ENCODE results near the gene TGM2.

TGM2 gene

DNA sequence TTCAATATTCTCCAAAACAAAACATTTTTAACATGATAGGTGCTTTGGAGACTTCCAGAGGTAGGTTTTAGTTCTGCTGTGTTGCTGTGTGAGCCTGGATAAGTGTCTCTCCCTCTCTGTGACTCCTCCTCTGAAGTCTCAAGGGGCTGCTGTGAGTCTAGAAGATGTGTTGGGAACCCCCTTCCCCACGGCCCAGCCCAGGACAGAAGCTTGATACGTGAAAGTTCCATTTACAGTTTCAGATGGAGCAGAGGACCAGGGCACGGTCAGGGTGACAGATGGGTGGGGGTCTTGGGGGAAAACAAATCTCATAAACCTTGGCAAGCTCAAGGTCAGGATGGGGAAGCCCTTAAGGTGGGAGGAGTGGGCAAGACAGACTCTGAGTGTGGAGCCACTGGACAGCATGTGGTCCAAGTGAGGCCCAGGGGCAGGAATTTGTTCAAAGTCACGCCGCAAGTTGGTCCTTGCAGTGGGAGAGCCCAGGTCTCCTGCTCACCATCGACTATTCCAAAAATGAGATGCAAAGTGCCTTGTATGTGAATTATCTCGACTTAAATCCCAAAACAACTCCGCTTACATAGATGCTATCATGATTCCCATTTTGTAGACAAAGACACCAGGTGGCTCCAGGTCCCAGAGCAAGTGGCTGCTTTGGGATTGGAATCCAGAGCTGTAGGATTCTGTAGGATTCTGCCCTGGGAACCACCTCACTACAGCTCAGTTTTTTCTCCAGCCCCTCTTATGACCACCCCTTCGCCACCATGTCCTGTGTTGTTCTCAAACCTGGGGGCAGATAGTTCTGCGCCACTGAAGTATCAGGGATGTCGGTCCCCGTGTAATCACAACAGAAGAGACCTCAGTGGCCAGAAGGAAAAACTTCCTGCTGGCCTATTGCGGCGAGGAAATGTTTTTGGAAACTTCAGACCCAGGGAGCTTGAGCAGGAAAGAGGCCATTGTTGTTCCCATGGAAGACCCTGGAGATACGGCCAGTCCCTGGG lies 1.9 kb downstream of the TGM2 start:
- peaks cover 9% of the 10 kb centered on the region for H3K4me1 Mint-ChIP-seq
- H3K4me3 Mint-ChIP-seq = no peak overlapping the region
- ATAC-seq (no peak), DNase-seq (ENCODE audit: low spot score in 2 of 2) (no peak)
- H3K36me3 Mint-ChIP-seq = no peaks in the 10 kb centered on the region
- H3K9me3 Mint-ChIP-seq = no peaks in the 10 kb centered on the region
- peak overlapping the region; percentile 2 for H3K27ac Mint-ChIP-seq

DNA sequence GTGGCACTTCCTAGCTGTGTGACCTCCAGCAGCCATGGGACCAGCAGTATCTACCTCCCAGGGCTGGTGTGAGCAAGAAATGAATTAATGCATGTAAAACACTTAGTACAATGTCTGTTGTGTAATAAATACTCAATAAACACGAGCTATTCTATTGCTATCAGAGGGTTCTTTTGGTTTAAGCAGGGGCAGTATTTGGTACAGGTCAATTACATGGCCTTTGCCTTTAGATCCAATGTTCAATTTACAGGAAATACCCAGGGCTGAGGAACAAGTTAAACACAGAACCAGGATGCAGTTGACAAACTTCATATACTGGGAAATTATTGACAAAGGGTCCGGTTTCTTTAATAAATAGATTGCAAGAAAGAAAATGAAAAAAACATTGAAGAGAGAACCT lies 2.9 kb downstream of the TGM2 start:
- Mint-ChIP-seq H3K27ac (peak overlapping the region; percentile 2), H3K4me3 (no peak overlapping the region), H3K36me3 (no peaks in the 10 kb centered on the region), H3K4me1 (peaks cover 9% of the 10 kb centered on the region), H3K9me3 (no peaks in the 10 kb centered on the region)
- ATAC-seq (no peak), DNase-seq (ENCODE audit: low spot score in 2 of 2) (no peak)

DNA sequence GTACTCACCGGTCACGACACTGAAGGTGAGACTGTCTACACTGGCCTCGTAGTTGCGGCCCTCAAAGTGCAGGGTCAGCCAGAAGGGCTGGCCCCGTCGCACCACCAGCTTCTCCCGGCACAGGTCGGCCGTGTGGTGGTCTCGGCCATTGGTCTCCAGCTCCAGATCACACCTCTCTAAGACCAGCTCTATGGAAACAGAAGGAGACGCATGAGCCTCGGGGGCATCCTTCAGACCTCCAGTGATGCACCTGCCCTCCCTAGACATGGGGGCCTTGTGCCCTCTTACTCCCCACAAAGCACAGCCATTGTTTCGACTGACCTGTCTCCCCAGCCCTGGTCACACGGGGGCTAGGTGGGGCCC lies 3.7 kb downstream of the TGM2 start:
- DNase-seq (ENCODE audit: low spot score in 2 of 2) = no peak
- H3K4me1 Mint-ChIP-seq = peaks cover 9% of the 10 kb centered on the region
- no peak overlapping the region for H3K27ac Mint-ChIP-seq
- no peak overlapping the region for H3K4me3 Mint-ChIP-seq
- no peak for ATAC-seq
- H3K9me3 Mint-ChIP-seq = no peaks in the 10 kb centered on the region
- no peaks in the 10 kb centered on the region for H3K36me3 Mint-ChIP-seq

GRCh38 chr20:38159957-38160756 lies 4.9 kb downstream of the TGM2 start:
- Mint-ChIP-seq H3K4me1 (peaks cover 1% of the 10 kb centered on the region), H3K9me3 (no peaks in the 10 kb centered on the region), H3K27ac (no peak overlapping the region), H3K36me3 (no peaks in the 10 kb centered on the region), H3K4me3 (no peak overlapping the region)
- ATAC-seq (no peak), DNase-seq (ENCODE audit: low spot score in 2 of 2) (no peak)

DNA sequence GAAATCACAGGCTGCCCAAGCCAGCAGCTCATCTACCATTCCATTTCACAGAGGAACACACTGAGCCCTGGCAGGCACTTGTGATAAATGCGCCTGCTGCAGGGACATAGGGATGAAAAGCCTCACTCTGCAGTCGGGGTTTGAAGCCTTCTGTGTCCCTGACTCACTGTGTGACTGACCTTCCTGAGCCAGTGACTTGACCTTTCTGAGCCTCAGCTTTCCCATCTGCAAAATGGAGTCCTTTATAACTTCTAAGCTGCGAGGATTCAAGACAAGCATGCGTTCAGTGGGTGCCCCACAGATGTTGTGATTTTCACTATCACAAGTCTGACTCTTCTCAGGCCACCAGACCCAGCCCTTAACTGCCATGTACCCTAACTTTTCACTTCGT lies 5.5 kb downstream of the TGM2 start:
- Mint-ChIP-seq H3K27ac (no peak overlapping the region), H3K36me3 (no peaks in the 10 kb centered on the region), H3K4me1 (no peaks in the 10 kb centered on the region), H3K9me3 (no peaks in the 10 kb centered on the region), H3K4me3 (no peak overlapping the region)
- no peak for ATAC-seq
- DNase-seq (ENCODE audit: low spot score in 2 of 2) = no peak

DNA sequence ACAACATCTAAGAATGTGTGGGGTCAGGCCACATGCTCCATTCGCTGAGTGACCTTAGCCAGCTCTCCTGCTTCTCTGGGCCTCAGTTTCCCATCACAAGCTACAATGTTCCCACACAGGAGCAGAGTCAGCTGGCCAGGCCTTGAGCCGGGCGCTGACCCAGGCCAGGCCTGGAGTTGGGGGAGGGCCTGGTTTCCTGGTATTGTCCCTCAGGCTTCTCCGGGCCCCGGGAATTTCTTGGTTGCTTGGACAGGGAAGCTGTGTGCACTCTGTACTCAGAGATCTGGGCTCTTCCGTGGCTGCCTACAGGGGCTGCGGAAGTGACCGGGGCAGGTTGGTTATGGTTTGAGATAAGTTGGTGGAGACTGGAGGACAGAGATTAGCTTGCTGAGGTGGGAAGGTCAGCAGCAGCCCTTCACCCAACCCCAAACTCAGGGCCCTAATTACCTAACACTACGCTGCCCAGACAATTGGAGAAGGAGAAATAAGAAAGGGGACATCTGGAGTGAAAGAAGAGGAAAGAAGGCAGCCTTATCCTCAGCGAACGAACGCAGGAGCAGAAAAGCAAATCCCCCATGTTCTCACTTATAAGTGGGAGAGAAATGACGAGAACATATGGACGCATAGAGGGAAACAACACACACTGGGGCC lies 6.2 kb downstream of the TGM2 start:
- no peak overlapping the region for H3K4me3 Mint-ChIP-seq
- no peaks in the 10 kb centered on the region for H3K4me1 Mint-ChIP-seq
- DNase-seq (ENCODE audit: low spot score in 2 of 2) (no peak), ATAC-seq (no peak)
- no peaks in the 10 kb centered on the region for H3K9me3 Mint-ChIP-seq
- no peak overlapping the region for H3K27ac Mint-ChIP-seq
- no peaks in the 10 kb centered on the region for H3K36me3 Mint-ChIP-seq

DNA sequence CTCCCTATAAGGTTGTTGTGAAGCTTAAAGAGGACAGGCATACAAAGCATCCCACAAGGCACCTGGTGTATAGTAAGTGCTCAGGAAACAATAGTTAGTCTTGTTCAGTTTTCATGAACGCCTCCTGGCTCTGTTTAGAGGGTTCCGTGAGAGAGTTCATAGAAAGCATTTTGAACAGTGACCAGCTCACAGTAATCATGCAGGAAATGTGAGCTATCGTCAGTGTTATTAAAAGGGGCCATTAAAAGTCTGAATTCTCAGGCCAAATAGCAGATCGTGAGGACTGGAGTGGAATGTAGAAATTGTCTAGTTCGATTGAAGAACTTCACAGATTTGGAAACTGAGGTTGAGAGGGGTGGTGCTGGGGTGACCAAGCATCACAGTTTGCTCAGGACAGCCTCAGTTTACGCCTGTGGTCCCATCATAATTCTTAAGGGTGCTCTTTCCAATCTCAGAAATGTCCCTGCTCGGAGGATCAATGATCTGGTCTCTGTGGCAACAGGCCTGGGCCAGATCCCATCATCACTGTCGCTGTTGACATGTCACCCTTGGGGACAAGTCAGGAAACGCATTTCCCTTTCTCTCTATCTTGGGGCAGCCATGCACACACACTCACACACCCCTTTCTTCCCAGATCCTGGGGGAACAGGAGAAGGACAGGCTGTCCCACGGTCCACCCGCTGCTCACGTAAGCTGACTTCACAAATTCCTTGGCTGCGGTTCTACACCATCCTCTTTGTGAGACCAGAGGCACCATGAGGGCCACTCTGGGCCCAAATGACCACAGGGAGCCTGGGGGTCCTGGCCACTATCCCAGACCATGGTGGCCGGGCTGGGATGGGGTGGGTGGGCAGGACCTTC lies 7.2 kb downstream of the TGM2 start:
- no peak overlapping the region for H3K27ac Mint-ChIP-seq
- DNase-seq (ENCODE audit: low spot score in 2 of 2) = no peak
- H3K4me3 Mint-ChIP-seq = no peak overlapping the region
- H3K36me3 Mint-ChIP-seq = no peaks in the 10 kb centered on the region
- no peaks in the 10 kb centered on the region for H3K9me3 Mint-ChIP-seq
- no peak for ATAC-seq
- peaks cover under 1% of the 10 kb centered on the region for H3K4me1 Mint-ChIP-seq

- Mint-ChIP-seq H3K4me1 (peaks cover 9% of the 10 kb centered on the region), H3K4me3 (no peak overlapping the region), H3K27ac (no peak overlapping the region), H3K36me3 (no peaks in the 10 kb centered on the region), H3K9me3 (no peaks in the 10 kb centered on the region)
- ATAC-seq = no peak
- no peak for DNase-seq (ENCODE audit: low spot score in 2 of 2)
Observed at GRCh38 chr20:38156888-38157634, 8.0 kb downstream of the TGM2 start.

GRCh38 chr20:38156280-38156679 lies 8.8 kb downstream of the TGM2 start:
- Mint-ChIP-seq H3K4me3 (no peak overlapping the region), H3K27ac (no peak overlapping the region), H3K4me1 (peaks cover 16% of the 10 kb centered on the region), H3K9me3 (no peaks in the 10 kb centered on the region), H3K36me3 (no peaks in the 10 kb centered on the region)
- ATAC-seq (no peak), DNase-seq (ENCODE audit: low spot score in 2 of 2) (no peak)

- DNase-seq (ENCODE audit: low spot score in 2 of 2) = no peak
- Mint-ChIP-seq H3K27ac (no peak overlapping the region), H3K36me3 (no peaks in the 10 kb centered on the region), H3K4me3 (no peak overlapping the region), H3K9me3 (no peaks in the 10 kb centered on the region), H3K4me1 (peaks cover 17% of the 10 kb centered on the region)
- no peak for ATAC-seq
Observed at GRCh38 chr20:38155811-38156210, 9.3 kb downstream of the TGM2 start.

- H3K4me3 Mint-ChIP-seq = no peak overlapping the region
- H3K4me1 Mint-ChIP-seq = peaks cover 17% of the 10 kb centered on the region
- no peaks in the 10 kb centered on the region for H3K9me3 Mint-ChIP-seq
- ATAC-seq = no peak
- DNase-seq (ENCODE audit: low spot score in 2 of 2) = no peak
- H3K36me3 Mint-ChIP-seq = no peaks in the 10 kb centered on the region
- H3K27ac Mint-ChIP-seq = no peak overlapping the region
Observed at GRCh38 chr20:38153401-38153800, 11.7 kb downstream of the TGM2 start.

GRCh38 chr20:38152621-38153221 lies 12.3 kb downstream of the TGM2 start:
- Mint-ChIP-seq H3K4me1 (peaks cover 17% of the 10 kb centered on the region), H3K4me3 (peak overlapping the region; percentile 57), H3K9me3 (no peaks in the 10 kb centered on the region), H3K27ac (peak overlapping the region; percentile 83), H3K36me3 (no peaks in the 10 kb centered on the region)
- DNase-seq (ENCODE audit: low spot score in 2 of 2) = peak in 1 of 2 donors; percentile 71
- ATAC-seq = peak; percentile 73

DNA sequence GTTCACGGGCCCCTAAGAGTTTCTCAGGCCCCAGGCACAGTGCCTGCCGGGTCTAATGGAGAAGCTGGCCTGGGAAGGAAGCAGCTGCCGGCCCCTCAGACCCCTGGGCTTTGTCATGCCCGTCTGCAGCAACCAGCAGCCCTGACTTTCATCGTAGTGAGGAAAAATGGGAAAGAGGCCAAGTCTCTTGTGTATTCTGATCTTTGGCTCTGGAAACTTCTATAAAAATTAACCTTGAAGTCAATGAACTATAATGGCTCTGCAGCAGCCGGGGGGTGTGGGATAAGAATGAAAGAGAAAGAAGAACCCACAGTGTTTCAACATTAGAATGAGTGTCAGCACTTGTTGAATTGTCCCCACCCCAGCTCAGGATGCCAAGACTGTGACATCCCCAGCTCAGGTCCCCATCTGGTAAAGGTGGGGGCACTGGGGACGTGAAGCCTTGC lies 12.9 kb downstream of the TGM2 start:
- Mint-ChIP-seq H3K36me3 (no peaks in the 10 kb centered on the region), H3K9me3 (no peaks in the 10 kb centered on the region), H3K4me1 (peaks cover 17% of the 10 kb centered on the region), H3K4me3 (peak overlapping the region; percentile 57), H3K27ac (peak overlapping the region; percentile 83)
- ATAC-seq (peak; percentile 80), DNase-seq (ENCODE audit: low spot score in 2 of 2) (no peak)

DNA sequence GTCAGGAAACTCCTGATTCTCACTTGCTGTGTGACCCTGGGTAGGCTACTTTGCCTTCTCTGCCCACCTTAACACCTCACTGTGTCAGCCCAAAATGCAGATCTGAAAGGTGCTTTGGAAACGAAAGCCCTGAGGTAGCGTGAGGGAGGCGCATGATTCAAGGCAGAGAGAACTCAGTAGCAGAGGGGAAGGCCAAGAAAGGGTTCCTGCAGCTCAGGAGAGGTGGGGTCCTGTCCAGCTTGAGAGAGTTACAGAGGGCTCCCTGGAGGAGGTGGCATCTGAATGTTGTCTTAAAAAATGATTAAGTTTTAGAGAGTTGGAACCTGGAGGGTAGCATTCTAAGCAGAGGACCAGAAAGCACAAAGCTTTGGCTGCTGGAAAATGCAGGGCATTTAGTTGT lies 13.6 kb downstream of the TGM2 start:
- H3K36me3 Mint-ChIP-seq = no peaks in the 10 kb centered on the region
- peaks cover 17% of the 10 kb centered on the region for H3K4me1 Mint-ChIP-seq
- H3K4me3 Mint-ChIP-seq = no peak overlapping the region
- DNase-seq (ENCODE audit: low spot score in 2 of 2) (no peak), ATAC-seq (no peak)
- no peaks in the 10 kb centered on the region for H3K9me3 Mint-ChIP-seq
- H3K27ac Mint-ChIP-seq = peak overlapping the region; percentile 83
